Hematopoietic multipotent progenitor cell treated with erythropoietin and hydrocortisone succinate and interleukin-3 and kit ligand, for 8 days (in vitro differentiated cells): ENCODE measurements around the gene AK9.
"Not testable (repeated sequence)": the region's sequence is repeated elsewhere in the genome, so short reads cannot be mapped to it uniquely, and the experiment has no call there.

Experiments
- DNase-seq: peaks from one replicate; pipeline ENCODE4 v3.0.0-alpha.2; 2015

AK9 gene

DNA sequence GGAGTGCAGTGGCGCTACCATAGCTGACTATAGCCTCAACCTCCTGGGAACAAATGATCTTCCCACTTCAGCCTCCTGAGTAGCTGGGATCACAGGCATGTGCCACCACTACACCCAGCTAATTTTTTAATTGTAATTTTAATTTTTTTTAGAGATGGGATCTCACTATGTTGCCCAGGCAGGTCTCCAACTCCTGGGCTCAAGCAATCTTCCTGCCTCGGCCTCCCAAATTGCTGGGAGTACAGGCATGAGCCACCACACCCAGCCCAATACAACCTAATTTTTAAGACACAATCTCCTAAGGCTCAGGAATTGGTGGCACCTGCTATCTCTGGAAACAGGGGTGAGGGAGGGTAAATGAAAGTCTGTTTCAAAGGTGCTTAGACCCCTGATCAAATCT lies 213.8 kb downstream of the AK9 start:
- no peak for DNase-seq

DNA sequence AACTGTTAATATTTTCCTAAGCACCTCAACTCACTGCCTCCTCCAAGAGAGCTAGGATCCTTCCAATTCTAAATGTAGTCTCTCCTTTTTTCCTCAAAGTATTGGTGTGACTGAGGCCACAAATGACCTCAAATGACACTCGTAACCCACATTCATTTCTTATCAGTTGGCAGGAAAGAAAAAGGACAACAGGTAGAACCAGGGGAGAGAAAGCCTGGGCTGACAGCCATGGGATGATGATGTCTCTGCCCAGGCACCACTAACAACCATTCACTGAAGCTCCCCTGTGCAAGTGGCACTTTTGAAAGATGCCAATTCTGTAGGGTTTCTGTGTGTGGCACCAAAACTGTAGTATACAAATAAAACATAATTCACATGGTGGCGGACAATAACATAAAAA lies 215.4 kb downstream of the AK9 start:
- DNase-seq = no peak

DNA sequence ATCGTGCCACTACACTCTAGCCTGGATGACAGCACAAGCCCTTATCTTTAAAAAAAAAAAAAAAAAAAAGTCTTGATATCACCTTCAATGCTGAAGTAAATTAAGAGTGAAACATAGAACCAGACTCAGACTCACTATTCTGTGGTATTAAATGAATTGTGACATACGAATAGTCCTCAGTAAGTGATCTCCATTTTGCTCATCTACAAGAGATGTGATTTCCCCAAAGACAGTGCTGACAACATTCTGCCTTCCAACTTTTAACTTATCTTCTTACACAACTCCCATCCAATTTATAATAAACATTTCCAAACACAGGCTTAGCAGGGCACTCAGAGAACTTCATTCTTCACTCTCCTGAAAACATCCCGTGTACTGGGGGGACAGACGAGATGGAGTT lies 216.0 kb downstream of the AK9 start:
- no peak for DNase-seq

DNA sequence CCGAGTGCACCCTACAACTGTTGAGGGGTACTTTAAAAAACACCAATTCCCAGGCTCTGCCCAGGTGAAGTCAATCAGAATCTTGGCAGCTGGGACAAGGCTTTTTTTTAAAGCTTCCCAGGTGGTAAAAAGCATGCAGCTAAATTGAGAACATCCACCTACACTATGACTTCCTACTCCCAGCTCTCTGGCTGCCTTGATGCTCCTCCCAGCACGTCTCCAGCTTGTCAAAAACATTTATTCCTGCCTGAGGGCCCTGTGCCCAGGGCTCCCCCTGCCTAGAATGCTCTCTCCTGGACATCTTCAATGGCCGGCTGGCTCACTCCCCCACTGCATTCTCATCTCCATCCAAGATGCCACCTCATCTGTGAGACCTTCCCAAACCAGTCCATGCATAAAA lies 217.9 kb downstream of the AK9 start:
- DNase-seq = no peak

DNA sequence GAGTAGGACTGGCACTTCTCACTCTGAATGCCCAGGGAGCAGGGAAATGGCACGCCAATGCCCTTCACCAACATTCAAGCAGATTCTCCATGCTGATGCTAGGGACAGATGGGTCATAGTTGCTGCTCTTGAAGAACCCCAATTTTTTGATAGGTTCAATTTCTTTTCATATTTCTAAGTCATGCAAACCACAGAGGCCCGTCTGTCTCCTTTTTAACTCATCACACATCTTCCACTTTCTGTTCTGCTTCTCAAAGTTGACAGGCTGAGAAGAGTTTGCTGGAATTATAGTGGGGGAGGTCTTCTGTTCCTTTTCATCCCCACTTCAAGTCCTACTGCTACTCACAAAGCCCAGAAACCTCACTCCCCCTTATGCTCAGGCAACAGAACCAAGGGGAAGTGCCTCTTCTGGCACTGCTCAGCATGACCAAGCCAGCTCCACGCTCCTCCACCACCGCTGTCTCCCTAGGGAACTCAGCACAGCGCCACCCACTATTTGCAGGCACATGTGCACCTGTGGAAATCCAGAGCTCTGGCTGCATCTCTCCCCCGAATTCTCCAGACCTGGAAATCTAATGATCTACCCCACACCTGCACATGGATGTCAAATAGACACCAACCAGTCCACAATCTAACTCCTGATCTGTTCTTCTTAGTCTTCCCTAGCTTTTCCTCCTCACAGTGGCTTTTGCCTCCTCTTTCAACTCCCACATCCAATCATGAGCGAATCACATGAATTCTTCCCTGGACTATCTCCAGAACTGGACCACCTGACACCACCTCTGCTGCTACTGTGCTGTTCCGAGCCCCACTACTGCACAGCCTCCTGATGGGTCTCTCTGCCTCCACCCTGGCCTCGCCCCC lies 218.6 kb downstream of the AK9 start:
- DNase-seq = no peak

DNA sequence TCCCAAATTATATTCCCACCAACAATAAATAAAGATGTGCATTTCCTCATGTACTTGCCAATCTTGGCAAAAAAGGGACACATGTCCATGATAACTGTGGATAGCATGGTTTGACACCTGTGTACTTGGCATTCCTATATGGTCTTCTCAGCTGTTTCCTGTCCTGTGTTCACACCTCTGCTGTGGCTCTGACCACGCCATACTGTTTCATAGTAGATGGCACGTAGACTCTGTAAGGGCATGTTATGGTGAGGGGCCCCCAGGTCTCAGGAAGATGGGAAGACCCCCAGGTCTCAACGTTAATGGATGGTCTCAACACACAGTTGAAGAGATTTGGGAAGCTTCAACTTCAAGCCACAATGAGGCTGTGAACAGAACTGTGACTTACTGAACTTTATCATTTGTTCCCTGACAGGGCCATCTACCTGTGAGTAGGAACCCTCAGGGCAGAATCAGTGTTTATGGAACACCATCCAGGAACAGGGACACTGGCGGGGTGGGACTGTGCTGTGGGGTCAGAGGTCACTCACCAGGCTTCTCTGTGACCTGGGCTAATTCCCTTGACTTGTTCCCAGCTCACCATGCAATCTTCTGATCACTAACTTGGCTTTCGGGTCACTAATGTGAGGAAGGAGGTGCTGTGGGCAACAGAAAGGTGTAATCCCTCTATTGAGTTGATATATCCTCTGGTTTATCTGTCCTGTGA lies 219.7 kb downstream of the AK9 start:
- DNase-seq = no peak

DNA sequence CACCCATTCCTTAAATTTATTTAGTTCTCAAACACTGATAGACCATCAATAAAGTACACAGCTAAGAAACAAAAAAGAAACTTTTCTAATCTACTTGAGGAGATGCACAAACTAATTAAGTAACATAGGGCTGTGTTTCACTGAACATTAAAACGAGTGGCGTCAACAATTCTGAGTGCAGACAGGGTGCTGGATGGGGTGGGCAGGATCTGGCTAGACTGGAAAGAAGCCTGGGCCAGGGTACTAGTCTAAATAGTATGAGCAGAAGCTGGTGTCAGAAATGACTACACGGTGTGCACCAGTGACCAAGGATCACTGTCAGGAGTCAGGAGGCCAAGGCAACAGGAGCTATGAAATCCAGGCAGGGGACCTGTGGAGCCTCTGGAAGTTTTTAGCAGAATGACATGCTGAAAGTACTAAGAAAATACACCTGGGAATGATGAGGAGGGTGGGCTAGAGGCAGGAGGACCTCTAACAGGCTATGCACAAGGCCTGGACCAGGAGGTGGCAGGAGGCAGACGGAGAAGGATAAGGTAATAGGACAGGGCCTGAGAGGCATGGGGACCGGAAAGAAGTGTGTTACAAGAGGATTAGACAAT lies 221.3 kb downstream of the AK9 start:
- no peak for DNase-seq

DNA sequence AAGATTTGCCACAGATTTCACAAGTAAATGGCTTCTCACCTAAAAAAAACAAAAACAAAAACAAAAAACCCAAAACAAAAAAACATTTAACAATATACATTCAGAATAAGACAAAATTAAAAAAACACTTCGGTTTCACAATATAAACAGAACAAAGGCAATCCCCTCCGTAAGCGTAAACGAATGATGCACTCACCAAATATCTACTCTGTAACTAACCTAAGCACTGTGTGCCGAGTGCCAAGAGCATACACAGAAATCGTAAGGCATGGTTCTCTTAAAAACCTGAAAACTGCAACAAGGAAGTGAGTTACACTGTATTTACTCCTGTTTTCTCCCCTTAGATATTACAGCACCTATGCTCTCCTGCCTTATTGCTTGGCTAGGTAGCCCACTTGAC lies 223.3 kb downstream of the AK9 start:
- DNase-seq = no peak

DNA sequence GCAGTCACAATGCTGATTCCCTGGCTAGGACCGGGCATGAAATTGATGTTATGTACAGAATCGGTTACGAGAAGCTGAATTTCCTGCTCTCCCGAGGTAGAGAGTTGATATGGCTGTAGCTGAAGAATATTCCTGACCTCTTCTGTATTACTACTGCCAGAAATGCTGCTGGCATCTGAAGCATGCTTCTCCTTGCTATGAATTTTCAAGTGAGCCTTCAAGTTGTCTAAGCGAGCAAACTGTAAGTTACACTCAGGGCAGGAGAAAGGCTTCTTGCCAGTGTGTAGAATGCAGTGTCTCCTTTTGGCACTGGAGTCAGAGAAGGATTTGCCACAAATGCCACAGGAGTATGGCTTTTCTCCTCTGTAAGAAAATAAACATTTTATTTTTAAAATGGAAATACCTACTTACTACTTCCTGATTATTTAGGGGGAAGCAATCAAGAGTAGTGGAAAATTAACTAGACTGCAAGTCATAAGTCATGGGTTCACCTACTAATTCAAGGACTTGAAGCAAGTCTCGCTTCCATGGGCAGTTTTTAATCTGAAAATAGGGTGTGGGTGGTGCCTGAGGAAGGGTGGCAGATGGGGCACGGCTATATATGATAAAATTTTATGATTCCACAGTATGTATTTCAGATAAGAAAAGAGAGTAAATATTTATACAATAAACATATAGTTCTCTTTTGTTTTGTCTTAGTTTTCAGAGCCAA lies 224.6 kb downstream of the AK9 start:
- DNase-seq = peak; percentile 61

DNA sequence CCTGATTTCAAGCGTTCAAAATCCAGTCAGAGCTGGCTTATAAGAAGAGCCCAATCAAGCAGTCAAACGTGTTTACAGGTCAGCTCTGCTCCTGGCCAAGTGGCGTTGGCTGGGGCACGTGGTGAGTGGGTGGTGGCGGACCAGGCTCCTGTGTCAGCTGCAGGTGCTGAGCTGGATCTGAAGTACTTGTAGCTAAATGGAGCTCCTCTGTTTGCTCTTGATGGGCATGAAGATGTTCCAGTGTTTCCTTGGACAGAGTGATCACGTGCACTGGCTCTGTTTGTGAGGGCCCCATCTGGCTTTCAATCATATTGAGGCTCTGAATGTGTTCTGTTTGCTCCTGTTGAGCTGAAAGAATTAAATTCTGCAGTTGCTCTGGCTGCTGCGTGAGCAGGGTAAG lies 225.2 kb downstream of the AK9 start:
- DNase-seq = no peak

DNA sequence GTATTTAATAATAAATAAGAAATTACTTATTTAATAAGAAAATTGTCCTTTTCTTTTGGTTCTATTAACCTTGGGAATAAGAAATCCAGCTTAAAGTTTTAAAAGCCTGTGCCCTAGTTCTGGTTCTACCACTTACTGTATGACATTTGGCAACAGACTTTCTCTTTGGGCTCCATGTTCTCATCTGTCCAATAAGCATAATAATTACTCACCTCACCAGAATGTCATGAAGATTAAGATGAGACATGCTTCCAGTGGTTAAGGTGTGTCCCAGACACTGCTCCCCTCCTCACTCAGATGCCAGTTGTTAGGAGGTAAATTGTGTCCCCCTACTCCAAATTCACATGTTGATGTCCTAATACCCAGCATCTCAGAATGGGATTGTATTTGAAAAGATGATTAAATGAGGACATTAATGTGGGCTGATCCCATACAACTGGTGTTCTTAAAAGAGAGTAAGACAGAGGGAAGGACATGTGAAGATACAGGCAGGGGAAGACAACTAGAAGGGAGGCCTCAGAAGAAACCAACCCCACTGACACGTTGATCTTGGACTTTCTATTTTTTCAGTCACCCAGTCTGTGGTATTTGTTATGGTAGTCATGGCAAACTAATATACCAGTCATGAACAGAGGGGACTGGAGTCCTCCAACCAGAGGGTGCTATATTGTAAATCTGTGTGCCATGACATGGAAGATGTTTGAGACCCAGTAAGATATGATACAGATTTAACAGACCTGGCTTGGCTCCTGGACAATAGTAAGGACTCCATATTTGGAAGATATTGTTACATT lies 229.1 kb downstream of the AK9 start:
- no peak for DNase-seq

DNA sequence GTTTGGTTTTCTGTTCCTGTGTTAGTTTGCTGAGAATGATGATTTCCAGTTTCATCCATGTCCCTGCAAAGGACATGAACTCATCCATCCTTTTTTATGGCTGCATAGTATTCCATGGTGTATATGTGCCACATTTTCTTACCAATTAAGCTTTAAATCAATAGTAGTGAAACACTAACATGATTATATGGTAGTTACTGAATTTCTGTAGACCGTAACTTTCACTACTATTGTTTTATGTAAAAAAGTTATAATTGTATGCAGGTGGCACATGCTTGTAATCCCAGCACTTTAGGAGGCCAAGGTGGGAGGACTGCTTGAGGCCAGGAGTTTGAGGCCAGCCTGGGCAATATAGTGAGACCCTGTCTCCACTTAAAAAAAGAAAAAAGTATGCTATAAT lies 229.8 kb downstream of the AK9 start:
- DNase-seq = not testable (repeated sequence)

DNA sequence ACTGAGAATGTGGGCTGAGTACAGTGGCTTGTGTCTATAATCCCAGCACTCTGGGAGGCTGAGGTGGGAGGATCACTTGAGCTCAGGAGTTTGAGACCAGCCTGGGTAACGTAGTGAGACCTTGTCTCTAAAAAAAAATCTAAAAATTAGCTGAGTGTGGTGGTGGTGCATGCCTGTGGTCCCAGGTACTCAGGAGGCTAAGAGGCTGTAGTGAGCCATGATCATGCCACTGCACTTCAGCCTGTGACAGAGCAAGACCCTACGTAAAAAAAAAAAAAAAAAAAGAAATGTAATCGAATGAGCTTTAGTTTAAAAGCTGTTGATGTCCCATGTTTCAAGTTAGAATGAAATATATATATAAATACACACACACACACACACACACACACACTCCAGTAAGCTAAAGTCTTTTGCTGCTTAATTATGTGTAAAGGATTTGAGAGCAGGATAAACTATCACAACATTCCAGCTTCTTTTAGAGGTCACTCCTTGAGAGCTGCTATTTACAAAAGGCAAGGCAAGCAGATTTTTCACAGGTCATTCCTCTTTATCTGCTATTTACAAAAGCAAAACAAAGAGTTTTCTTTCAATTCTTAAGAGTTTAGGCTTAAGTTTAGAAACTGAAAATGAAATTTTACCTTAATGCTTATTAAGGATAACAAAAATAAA lies 230.7 kb downstream of the AK9 start:
- DNase-seq = no peak

DNA sequence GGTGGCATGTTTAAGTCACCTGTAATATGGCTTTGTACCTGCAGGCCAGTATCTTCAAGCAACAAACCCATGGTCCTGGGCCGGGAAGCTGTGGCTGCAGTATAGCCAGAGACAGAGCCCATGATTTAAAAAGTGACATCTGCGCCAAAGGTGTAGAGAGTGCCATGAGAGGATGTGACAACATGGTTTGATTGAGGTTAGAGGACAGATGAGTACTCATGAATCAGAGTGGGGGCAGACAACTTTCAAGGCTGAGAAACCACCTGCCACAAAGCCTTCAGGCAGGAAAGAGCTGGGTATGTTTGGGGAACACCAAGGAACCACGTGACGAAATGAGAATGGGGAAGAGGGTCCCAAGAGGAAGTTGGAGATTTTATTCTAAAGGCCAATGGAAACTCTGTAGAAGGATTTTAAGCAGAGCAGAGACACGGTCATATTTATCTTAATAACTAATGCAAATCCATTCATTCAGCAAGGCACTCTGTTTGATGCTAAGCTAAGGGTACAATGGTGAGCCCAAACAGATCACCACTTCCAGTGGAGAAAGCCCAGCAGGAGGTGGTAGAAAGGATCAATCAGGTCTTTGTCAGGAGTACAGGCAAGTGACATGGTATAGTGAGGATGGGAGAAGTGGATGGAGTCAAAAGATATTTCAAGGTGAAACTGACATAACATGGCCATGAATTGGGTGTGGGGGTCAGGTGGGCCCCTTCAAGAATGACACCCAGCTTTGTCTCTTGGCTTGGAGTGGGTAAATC lies 232.0 kb downstream of the AK9 start:
- no peak for DNase-seq

DNA sequence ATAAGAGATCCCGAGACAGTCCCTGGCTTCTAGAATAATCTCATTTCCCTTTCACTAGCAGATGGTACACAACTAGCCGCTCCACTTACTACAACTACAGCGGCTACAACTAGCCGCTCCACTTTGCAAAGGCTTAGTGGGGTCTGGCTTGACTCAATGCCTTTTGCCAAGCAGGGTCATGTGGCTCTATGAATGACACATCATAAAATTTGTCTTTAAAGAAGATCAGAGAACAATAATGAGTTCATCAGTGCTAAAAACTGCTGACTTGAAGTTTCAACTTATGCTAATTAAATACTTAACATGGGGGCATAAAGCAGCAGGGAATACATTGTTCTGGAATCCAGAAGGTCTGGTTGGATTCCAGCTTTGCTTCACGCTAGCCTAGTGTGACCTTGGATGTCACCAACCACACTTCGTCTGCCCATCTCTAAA lies 233.4 kb downstream of the AK9 start:
- no peak for DNase-seq

DNA sequence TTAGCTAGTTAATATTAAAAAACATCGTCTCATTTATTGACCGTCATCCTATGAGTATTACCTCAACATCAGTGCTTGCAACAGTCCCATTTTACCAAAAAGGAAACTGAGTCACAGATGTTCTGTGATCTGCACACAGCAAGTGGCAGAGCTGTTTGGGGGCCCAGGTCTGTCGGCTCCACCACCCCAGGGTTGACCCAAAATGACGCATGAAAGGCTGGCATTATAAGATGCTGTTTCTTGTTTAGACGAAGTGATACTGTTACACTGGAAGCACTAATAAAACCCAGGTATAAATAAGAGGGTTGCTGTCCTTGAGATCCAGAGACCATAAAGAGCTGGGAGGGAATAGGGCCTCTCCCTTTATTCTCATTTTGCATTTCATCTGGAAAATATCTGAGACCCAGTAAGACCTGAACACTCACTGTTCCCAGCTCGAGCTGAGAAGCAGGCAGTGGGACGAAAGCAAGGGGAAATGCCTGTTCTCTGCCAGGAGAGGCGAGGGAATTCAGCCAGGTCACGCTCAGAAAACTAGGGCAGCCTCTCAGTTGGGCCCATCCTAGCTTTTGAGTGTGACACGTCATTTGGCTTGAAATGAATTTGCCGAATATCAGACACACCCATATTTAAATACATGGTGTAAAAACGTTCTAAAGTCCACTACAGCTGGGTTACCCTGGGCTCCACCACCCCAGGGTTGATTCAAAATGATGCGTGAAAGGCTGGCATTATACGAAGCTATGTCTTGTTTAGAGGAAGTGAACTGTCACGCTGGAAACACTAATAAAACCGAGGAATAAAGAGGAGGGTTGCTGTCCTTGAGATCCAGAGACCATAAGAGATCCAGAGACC lies 234.1 kb downstream of the AK9 start:
- no peak for DNase-seq

DNA sequence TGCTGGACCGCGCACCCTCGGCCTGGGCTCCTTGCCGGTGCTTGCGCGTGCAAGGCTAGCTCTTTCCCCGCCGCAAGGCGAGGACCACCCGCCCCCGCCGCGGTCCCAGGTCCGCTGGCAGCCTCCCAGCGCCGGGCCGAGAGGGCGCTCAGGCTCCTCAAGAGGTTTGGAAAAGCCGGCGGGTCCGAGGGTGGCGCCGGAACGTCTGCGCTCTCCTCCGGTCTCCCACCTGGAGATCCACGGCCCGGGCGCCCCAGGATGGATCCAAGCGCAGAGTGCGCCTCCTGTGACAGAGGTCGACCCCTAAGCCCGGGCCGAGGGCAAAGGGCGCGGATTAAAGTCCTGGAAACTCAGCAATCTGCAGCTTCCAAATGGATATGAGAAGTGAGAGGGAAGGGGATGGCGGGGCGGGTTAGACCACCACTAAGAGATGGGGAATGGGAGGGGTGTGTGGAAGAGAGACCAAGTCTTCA lies 234.9 kb downstream of the AK9 start:
- DNase-seq = no peak

DNA sequence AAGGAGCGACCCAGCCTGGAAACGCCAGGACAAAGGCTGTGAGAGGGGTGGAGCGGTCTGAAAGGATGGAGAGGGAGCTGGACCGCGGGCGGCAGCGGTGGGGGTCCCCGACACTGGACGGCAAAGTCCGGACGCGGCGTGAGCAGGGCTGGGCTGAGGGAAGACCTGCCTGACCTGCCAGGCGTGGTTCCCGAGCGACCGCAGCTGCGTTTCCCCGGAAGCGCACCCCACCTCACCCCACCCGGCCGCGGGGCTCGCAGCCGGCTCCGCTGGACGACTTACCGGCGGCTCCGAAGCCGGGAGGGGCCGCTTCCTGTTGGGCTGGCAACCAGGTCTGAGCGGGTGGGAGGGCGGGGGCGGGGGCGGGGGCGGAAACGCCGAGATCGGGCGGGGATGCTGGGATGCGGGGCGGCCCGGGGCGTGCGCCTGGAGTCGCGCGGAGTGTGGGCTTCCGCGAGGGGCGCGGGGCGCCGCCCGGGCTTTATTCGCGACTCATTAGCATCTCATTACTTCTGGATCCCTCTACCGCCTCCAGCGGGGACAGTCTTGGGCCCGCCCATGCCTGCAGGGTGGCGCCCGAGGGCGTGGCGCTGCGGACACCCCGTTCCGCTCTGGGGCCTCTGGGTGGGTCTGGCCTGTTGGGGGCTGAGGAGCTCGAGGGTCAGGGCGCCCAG lies 235.4 kb downstream of the AK9 start, which contains the start of gene MICAL1:
MICAL1 (minus strand) TSS at position 336 of the 674 bp plus-strand sequence. CDS start 1,576 bp downstream, outside the sequence.
- DNase-seq = peak; percentile 75
